Stimulated activated CD8-positive, alpha-beta memory T cell treated with anti-CD3 and anti-CD28 coated beads, Interleukin-7, amount 100 ng/mL, for 48 hours (primary cell): ENCODE results near the gene DCAF8L1.
"Not testable (repeated sequence)": the region's sequence is repeated elsewhere in the genome, so short reads cannot be mapped to it uniquely, and the experiment has no call there.

Experiments used
- DNase-seq, 2 donors: peaks; one replicate each; pipeline ENCODE4 v3.0.0-alpha.2; 2020; ENCODE audit warnings: low read depth in 1 of 2; ENCODE audit errors: extremely low read depth in 1 of 2

Gene DCAF8L1

GRCh38 chrX:27981349-27981748 is at the start of gene DCAF8L1:
TSS of gene DCAF8L1 (minus strand) at chrX:27981449. CDS start at chrX:27981334, 115 bp downstream.
- DNase-seq, result no peak

- DNase-seq, result no peak
Measured at GRCh38 chrX:28022371-28022770, 41.1 kb upstream of the DCAF8L1 start.

- DNase-seq, result no peak
Measured at GRCh38 chrX:28016823-28017222, 35.6 kb upstream of the DCAF8L1 start.

GRCh38 chrX:28015993-28016392 is 34.7 kb upstream of the DCAF8L1 start:
- DNase-seq, result no peak

- DNase-seq, result no peak
Measured at GRCh38 chrX:28010875-28011274, 29.6 kb upstream of the DCAF8L1 start.

- DNase-seq, result no peak
Measured at GRCh38 chrX:27998666-27999065, 17.4 kb upstream of the DCAF8L1 start.

GRCh38 chrX:27997622-27998021 is 16.4 kb upstream of the DCAF8L1 start:
- DNase-seq, result no peak

- DNase-seq, result no peak
Measured at GRCh38 chrX:27996132-27996531, 14.9 kb upstream of the DCAF8L1 start.

GRCh38 chrX:27995611-27996010 is 14.4 kb upstream of the DCAF8L1 start:
- DNase-seq, result no peak

GRCh38 chrX:27987862-27988646 is 6.8 kb upstream of the DCAF8L1 start:
- no peak for DNase-seq

GRCh38 chrX:27976934-27977333 is 4.3 kb downstream of the DCAF8L1 start:
- not testable (repeated sequence) for DNase-seq

GRCh38 chrX:27976284-27976683 is 5.0 kb downstream of the DCAF8L1 start:
- DNase-seq, result no peak

- no peak for DNase-seq
Measured at GRCh38 chrX:27968878-27969277, 12.4 kb downstream of the DCAF8L1 start.

- DNase-seq, result no peak
Measured at GRCh38 chrX:27968352-27968751, 12.9 kb downstream of the DCAF8L1 start.

- no peak for DNase-seq
Measured at GRCh38 chrX:27966955-27967354, 14.3 kb downstream of the DCAF8L1 start.

- no peak for DNase-seq
Measured at GRCh38 chrX:27966492-27966891, 14.8 kb downstream of the DCAF8L1 start.

- DNase-seq, result not testable (repeated sequence)
Measured at GRCh38 chrX:27965348-27965747, 15.9 kb downstream of the DCAF8L1 start.

- no peak for DNase-seq
Measured at GRCh38 chrX:27964432-27964831, 16.8 kb downstream of the DCAF8L1 start.

- not testable (repeated sequence) for DNase-seq
Measured at GRCh38 chrX:27960410-27960809, 20.8 kb downstream of the DCAF8L1 start.

- DNase-seq, result no peak
Measured at GRCh38 chrX:27953171-27953570, 28.1 kb downstream of the DCAF8L1 start.

GRCh38 chrX:27933361-27933760 is 47.9 kb downstream of the DCAF8L1 start:
- no peak for DNase-seq
